ENCODE measurements around the gene DIRAS1. TPM values are rescaled to one million over a fixed set of nuclear protein-coding genes. Genes with fewer than 3 reads are reported as not detected.

DIRAS1 gene
- total RNA-seq = under 0.01 and 0.22 TPM in 2 replicates

GRCh38 chr19:2720777-2721569, at the start of gene DIRAS1:
Gene DIRAS1, minus strand, starts transcription at chr19:2721372. Its CDS starts 3,566 bp downstream, at chr19:2717806.
- DNase-seq (ENCODE audit: low read depth in 2 of 2) = no peak

GRCh38 chr19:2770055-2771013, 49.2 kb upstream of the DIRAS1 start:
- DNase-seq (ENCODE audit: low read depth in 2 of 2) = no peak

DNA sequence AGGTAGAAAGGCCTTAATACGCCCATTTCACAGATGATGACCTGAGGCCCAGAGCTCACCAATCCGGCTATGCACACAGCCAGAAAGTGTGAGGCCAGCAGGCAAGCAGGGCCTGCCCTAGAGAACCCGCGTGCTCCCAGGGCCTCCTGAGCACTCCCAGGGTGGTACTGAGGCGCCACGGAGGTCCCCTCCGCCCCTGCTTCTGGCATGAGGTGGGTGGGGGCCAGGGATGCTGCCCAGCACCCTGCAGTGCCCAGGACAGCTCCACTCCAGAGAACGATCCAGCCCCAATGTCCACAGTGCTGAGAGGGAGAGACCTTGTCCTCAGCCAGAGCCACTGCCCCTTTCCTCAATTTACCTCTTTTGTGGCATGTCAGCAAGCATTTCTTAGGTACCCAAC, 48.0 kb upstream of the DIRAS1 start:
- no peak for DNase-seq (ENCODE audit: low read depth in 2 of 2)

DNA sequence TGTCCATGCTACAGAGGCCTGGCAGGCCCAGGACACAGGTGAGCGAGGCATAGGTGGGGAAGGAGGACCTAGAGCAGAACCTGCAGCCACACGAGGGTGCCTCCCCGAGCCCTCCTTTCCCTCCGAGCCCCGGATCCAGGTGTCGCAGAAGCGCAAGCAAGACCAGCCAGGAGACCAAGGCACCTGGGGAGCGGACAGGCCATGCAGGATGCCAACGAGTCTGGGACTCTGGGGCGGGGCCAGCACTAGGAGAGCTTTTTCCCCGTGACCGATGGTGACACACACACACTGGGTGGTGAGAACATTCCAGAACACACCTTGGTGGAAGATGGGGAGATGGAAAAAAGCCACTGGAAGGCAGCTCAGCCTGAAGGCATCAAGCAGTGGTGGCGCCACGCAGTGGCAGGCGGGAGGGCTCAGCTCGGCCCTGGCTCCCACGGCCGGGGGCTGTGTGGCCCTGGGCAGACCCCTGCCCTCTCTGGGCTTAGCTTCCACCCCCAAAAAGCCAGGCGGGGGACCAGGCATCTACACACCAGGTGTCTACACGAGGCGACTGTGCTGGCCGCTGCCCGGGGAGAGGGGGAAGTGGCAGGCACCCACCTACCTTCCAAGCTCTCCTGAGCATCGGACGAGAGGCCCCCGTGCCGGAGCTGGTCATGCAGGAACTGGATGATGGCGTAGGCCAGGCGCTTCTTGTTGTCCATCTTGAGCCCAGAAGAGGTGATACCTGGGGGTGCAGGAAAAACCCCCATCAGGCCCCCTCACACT, 47.4 kb upstream of the DIRAS1 start:
- DNase-seq (ENCODE audit: low read depth in 2 of 2) = no peak

DNA sequence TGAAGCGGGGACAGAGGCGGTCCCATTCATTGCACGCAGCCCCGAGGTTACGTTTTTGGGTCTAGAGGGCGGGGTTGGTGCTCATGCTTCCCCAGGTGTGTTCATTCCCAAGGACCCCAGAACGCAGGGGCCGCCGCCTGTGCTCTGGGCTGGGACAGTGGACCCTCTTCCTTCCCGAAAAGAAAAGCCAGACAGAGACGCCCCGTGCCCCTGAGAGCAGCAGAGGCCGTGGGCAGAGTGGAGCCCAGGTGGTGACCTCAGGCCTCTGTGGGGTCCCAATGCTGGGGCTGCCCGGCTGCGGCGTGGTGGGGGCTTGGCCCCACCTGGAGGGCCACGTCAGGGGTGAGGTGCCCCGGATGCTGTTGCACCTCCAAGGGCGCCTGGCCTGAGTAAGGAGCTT, 46.5 kb upstream of the DIRAS1 start:
- DNase-seq (ENCODE audit: low read depth in 2 of 2) = no peak

DNA sequence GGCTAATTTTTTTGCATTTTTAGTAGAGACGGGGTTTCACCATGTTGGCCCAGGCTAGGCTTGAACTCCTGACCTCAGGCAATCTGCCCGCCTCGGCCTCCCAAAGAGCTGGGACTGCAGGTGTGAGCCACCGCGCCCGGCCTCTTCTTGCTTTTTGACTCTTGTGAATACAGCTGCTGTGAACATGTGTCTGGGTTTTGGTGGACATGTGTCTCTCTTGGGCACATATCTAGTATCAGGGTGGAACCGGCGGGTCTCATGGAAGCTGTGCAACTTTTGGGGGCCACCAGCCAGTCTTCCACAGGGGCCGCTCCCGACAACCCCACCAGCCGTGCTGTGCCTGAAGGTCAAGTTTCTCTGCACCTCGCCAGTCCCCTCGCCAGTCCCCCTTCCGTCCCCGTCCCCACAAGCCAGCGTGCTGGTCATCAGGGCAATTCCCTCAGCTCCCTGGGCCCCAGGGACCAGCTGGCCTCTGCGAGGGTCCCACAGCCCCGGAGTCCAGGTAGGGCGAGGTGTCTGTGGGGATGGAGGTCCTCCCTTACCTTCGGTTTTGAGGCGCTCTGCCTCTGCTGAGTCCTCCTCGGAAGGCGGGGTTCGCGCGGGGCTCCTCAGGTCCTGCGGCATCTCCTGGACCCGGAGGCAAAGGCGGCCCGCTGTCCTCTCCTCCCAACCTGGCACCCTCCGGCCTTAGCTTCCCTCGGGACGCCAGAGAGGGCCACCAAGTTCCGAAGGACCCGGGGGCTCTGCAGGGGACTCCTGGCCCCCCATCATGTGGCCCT, 45.6 kb upstream of the DIRAS1 start:
- DNase-seq (ENCODE audit: low read depth in 2 of 2) = no peak

DNA sequence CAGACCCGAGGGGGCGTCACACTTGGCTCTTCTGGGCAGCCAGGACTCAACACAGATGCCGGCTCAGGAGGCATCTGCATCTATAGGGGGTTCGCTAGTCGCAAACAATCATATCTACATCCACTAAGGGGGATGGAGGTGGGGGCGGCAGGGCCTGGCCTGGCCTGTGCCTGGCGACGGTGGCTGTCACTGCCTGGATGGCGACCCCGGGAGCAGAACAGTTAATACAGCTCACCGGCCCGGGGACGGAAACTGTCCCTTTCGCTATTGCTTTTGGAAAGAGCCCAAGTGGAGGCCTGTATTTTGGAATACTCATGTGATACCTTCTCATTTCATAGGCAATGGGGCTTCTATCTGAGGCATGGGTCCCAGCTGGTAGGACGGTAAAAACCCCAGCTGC, 44.2 kb upstream of the DIRAS1 start:
- DNase-seq (ENCODE audit: low read depth in 2 of 2) = peak in 1 of 2 donors; percentile 74

- peak in 1 of 2 donors; percentile 76 for DNase-seq (ENCODE audit: low read depth in 2 of 2)
Measured at GRCh38 chr19:2764945-2765344, 43.8 kb upstream of the DIRAS1 start.

- no peak for DNase-seq (ENCODE audit: low read depth in 2 of 2)
Measured at GRCh38 chr19:2763687-2764086, 42.5 kb upstream of the DIRAS1 start.

GRCh38 chr19:2762783-2763496, 41.8 kb upstream of the DIRAS1 start:
- no peak for DNase-seq (ENCODE audit: low read depth in 2 of 2)

DNA sequence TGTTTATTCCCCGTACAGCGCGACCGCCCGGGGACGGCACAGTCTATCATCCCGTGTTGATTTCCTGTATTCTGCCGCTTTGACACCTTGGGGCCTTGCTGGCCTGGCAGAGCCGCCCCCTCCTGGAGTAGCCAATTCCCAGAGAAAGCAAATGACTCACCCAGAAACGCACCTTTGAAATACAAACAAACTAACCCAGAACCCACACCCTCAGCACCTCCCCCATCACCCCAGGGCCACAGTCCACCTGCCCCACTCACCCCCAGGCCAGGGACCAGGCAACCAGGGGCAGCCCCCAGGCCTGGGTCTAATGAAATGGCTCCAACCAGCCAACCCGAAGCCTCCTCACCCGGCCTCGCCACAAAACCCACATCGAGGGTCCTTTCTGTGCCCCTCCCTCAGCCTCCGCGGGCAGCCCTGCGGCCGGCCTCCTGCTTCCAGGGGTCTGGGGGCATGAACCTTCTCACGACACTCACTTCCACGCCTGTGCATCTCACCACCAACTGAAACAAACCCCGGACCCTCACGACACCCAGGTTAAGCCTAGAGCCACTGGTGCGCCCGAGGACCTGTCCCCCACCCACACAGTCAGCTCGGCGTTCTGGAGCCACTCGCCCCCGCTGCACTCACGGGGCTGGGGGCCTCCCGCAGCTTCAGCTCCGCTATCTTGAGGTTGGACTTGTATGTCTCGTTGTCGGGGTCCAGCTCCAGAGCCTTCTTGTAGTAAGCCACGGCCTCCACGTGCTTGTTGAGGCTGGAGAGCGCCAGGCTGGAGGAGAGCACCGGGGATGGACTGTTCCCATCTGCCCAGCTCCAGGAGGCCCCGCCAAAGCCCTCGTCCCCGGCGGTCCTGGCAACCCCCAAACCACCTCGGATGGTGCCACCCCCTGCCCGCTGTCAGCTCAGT, 41.0 kb upstream of the DIRAS1 start:
- no peak for DNase-seq (ENCODE audit: low read depth in 2 of 2)

DNA sequence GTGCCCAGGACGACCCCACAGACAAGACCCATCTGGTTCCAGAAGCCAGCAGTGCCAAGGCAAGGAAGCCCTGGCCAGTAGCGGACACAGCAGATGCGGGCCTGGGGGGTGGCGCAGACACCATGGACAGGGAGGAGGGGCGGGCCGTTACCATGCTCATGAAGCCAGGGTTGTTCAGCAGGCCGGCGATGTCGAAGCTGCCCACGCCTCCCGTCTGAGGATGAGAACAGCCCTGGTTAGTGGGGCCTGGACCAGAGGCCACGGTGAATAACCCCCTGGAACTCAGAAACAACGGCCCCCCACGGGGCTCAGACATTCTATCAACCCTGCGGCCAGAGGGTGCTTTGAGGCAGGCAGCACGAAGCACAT, 40.1 kb upstream of the DIRAS1 start:
- DNase-seq (ENCODE audit: low read depth in 2 of 2) = no peak

- DNase-seq (ENCODE audit: low read depth in 2 of 2) = no peak
Measured at GRCh38 chr19:2759965-2760364, 38.8 kb upstream of the DIRAS1 start.

DNA sequence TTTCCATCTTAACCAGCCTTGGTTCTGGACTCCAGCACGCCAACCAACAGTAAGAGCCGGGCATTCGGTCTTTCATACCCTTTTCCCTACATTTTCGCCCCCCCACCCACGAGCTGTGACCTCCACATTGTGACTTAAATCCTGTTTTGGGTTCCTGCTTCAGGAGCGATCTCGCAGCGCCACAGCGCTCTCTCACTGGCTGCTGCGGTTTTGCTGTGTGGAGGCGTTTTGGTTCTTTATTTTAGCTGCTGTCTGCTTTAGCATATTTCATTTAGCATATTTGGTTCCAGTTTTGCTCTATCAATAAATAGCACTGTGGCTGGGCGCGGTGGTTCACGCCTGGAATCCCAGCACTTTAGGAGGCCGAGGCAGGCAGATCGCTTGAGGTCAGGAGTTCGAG, 38.2 kb upstream of the DIRAS1 start:
- no peak for DNase-seq (ENCODE audit: low read depth in 2 of 2)

GRCh38 chr19:2758601-2759313, 37.6 kb upstream of the DIRAS1 start:
- DNase-seq (ENCODE audit: low read depth in 2 of 2) = no peak

- DNase-seq (ENCODE audit: low read depth in 2 of 2) = no peak
Measured at GRCh38 chr19:2756921-2757881, 36.0 kb upstream of the DIRAS1 start.

GRCh38 chr19:2756477-2756876, 35.3 kb upstream of the DIRAS1 start:
- no peak for DNase-seq (ENCODE audit: low read depth in 2 of 2)

Data from lung microvascular endothelial cell (primary cell).